ENCODE data around the gene EGFR.

GRCh38 chr7:55081068-55081467 is 62.3 kb downstream of the EGFR start:
- no peak for TF ChIP-seq CTCF (conservative IDR thresholded peaks at IDR 0.05; ENCODE audit: low read depth, low read length)
- TF ChIP-seq EZH2phosphoT487 (IDR thresholded peaks at IDR 0.05; ENCODE audit: borderline replicate concordance, low read length), result no peak
- TF ChIP-seq EZH2 (IDR thresholded peaks at IDR 0.05; ENCODE audit: low read length, unreplicated experiment), result no peak
